SU-DHL-6 (cell line): ENCODE results near the gene TAB2.

Source experiments
- H2AFZ ChIP-seq: fragments of 200-600 bp; sonication (generic); 2 replicates; pipeline ENCODE4 v1.6.1; 2014; ENCODE audit warnings: low read depth, mild to moderate bottlenecking, moderate library complexity, mixed read lengths, antibody characterized with exemption, low read length; ENCODE audit not compliant: severe bottlenecking
- H3F3A ChIP-seq: fragments of 200-600 bp; shearing (Covaris generic); 2 replicates; pipeline ENCODE4 v1.6.0; 2016; ENCODE audit warnings: antibody characterized with exemption, mild to moderate bottlenecking; ENCODE audit not compliant: insufficient read depth
- H3K27ac ChIP-seq: fragments of 200-600 bp; sonication (generic); 2 replicates; pipeline ENCODE4 v1.5.1; 2016; ENCODE audit warnings: low read depth, mild to moderate bottlenecking, low read length, moderate library complexity, mixed read lengths
- H3K27me3 ChIP-seq: fragments of 200-600 bp; sonication (generic), shearing (Covaris generic); 2 replicates; pipeline ENCODE4 v1.6.0; 2014; ENCODE audit warnings: mild to moderate bottlenecking, low read length
- H3K36me3 ChIP-seq: fragments of 200-600 bp; sonication (generic); 2 replicates; pipeline ENCODE4 v1.6.1; 2014; ENCODE audit warnings: mild to moderate bottlenecking, low read length, mixed read lengths
- H3K4me2 ChIP-seq: fragments of 300-600, 200-600 bp; shearing (Covaris generic), sonication (generic); 2 replicates; pipeline ENCODE4 v1.6.0; 2014; ENCODE audit warnings: low read length, low read depth, mild to moderate bottlenecking; ENCODE audit not compliant: poor library complexity, severe bottlenecking
- H3K4me3 ChIP-seq: fragments of 200-600 bp; sonication (generic); 2 replicates; pipeline ENCODE4 v1.5.1; 2014; ENCODE audit warnings: antibody characterized with exemption, low read length, mild to moderate bottlenecking, mixed read lengths; ENCODE audit not compliant: insufficient read depth, poor library complexity, severe bottlenecking
- H3K79me2 ChIP-seq: fragments of 200-600 bp; sonication (generic); 2 replicates; pipeline ENCODE4 v1.6.1; 2014; ENCODE audit warnings: mild to moderate bottlenecking, low read length, moderate library complexity; ENCODE audit not compliant: insufficient read depth
- H3K9ac ChIP-seq: fragments of 200-600 bp; sonication (generic); 2 replicates; pipeline ENCODE4 v1.7.0; 2014; ENCODE audit warnings: mild to moderate bottlenecking, low read length
- H3K9me2 ChIP-seq: fragments of 200-600 bp; sonication (generic); replicated peaks from 2 replicates; pipeline ENCODE4 v1.6.1; 2014; ENCODE audit warnings: low read length; ENCODE audit not compliant: insufficient read depth
- H3K9me3 ChIP-seq: fragments of 200-600 bp; sonication (generic); 2 replicates; pipeline ENCODE4 v1.6.1; 2014; ENCODE audit warnings: low read length, mixed read lengths; ENCODE audit not compliant: insufficient read depth
- H4K20me1 ChIP-seq: fragments of 200-600 bp; sonication (generic); 2 replicates; pipeline ENCODE4 v1.6.1; 2014; ENCODE audit warnings: low read depth, mild to moderate bottlenecking, antibody characterized with exemption, low read length, moderate library complexity, mixed read lengths
- EZH2phosphoT487 ChIP-seq: fragments of 200-600 bp; sonication (generic), shearing (Covaris generic); conservative IDR thresholded peaks from 2 replicates; pipeline ENCODE4 v1.6.1; 2018; ENCODE audit warnings: mild to moderate bottlenecking, antibody characterized with exemption, low read length, moderate library complexity, mixed read lengths
- TF ChIP-seq, protein P1 (sequence below): fragments of 200-600 bp; sonication (generic); IDR thresholded peaks from one replicate; pipeline ENCODE4 v1.5.1; 2017; ENCODE audit warnings: antibody characterized with exemption, mild to moderate bottlenecking, low read length, moderate library complexity; ENCODE audit not compliant: insufficient read depth, poor library complexity, severe bottlenecking

The TAB2 gene

DNA sequence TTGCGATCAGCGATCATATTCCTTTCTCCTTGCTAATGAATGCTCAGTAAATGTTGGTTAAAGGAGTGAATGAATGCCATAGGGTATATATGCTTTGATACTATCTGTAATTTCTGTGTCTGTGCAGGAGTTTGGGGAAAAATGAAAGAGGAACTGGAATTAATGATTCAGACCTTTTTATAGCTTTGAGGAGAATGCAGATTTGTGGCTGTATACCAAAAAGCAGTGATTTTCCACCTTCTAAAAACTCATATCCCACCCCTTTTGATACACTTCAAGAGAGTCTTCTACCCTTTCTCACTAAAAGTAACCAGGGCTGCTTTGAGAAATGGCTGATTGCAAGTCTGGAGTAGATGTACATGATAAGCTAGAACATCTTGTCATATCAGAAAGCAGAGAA, 56.0 kb downstream of the TAB2 start:
- Histone ChIP-seq H3K9me3 (no peaks in the 10 kb centered on the region), H3F3A (peaks cover 5% of the 10 kb centered on the region; the same call in 1 of the 2 replicates), H2AFZ (no peak overlapping the region), H3K79me2 (peaks cover 21% of the 10 kb centered on the region), H3K9ac (no peak overlapping the region), H3K36me3 (peaks cover 21% of the 10 kb centered on the region), H4K20me1 (no peaks in the 10 kb centered on the region; the same call in 1 of the 2 replicates), H3K9me2 (no peaks in the 10 kb centered on the region), H3K27me3 (no peaks in the 10 kb centered on the region), H3K4me3 (no peak overlapping the region), H3K27ac (no peak overlapping the region), H3K4me2 (no peak overlapping the region)
- TF ChIP-seq EZH2phosphoT487 = no peak
- TF ChIP-seq, protein P1, sequence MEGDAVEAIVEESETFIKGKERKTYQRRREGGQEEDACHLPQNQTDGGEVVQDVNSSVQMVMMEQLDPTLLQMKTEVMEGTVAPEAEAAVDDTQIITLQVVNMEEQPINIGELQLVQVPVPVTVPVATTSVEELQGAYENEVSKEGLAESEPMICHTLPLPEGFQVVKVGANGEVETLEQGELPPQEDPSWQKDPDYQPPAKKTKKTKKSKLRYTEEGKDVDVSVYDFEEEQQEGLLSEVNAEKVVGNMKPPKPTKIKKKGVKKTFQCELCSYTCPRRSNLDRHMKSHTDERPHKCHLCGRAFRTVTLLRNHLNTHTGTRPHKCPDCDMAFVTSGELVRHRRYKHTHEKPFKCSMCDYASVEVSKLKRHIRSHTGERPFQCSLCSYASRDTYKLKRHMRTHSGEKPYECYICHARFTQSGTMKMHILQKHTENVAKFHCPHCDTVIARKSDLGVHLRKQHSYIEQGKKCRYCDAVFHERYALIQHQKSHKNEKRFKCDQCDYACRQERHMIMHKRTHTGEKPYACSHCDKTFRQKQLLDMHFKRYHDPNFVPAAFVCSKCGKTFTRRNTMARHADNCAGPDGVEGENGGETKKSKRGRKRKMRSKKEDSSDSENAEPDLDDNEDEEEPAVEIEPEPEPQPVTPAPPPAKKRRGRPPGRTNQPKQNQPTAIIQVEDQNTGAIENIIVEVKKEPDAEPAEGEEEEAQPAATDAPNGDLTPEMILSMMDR = no peak

DNA sequence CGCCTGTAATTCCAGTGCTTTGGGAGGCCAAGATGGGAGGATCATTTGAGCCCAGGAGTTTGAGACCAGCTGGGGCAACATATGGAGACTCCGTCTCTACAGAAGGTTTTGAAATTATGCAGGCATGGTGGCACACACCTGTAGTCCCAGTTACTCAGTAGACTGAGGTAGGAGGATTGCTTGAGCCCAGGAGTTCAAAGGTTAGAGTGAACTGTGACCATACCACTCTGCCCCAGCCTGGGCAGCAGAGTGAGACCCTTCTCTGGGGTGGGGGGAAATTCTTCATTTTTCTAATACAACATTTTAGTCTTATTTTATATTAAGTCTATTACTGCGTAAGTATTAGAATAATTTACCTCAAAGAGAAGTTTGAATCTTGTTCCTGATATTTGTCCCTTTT, 62.5 kb downstream of the TAB2 start:
- no peak for TF ChIP-seq EZH2phosphoT487
- TF ChIP-seq, protein P1 = no peak
- no peak overlapping the region for H3K27ac ChIP-seq
- H3K79me2 ChIP-seq = no peaks in the 10 kb centered on the region
- no peak overlapping the region for H2AFZ ChIP-seq
- H3K9me3 ChIP-seq = no peaks in the 10 kb centered on the region
- H3K4me3 ChIP-seq = no peak overlapping the region
- H3F3A ChIP-seq = peaks cover 5% of the 10 kb centered on the region; the same call in 1 of the 2 replicates
- H3K9me2 ChIP-seq = no peaks in the 10 kb centered on the region
- H3K36me3 ChIP-seq = peaks cover 18% of the 10 kb centered on the region; the same call in 1 of the 2 replicates
- H3K27me3 ChIP-seq = no peaks in the 10 kb centered on the region
- H3K9ac ChIP-seq = no peak overlapping the region
- H3K4me2 ChIP-seq = no peak overlapping the region
- no peaks in the 10 kb centered on the region for H4K20me1 ChIP-seq

DNA sequence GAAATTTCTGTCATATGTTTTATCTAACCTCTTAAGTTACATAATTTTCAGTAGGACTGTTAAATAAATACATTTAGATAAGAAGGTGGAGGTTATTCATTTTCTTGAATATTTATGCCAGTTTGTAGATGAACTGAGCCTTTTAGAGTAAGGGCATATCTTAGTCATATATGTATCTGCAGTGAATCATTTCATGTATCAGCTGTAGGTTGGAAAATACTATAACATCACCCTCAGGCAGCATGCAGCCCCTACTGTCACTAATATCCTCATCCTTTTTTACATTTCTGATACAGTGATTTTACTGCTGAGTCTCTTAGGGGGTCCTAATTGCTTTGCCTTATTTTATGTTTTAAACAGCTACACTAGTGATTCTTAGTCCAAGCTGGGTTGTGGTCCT, 63.0 kb downstream of the TAB2 start:
- H3K27ac ChIP-seq = no peak overlapping the region
- H3K4me3 ChIP-seq = no peak overlapping the region
- no peaks in the 10 kb centered on the region for H3K9me3 ChIP-seq
- H4K20me1 ChIP-seq = no peaks in the 10 kb centered on the region
- no peak overlapping the region for H3K9ac ChIP-seq
- no peaks in the 10 kb centered on the region for H3K9me2 ChIP-seq
- no peak overlapping the region for H3K4me2 ChIP-seq
- no peak for TF ChIP-seq EZH2phosphoT487
- TF ChIP-seq, protein P1 = no peak
- peaks cover 22% of the 10 kb centered on the region; the same call in 1 of the 2 replicates for H3K36me3 ChIP-seq
- H3K27me3 ChIP-seq = no peaks in the 10 kb centered on the region
- 0 out of 2 replicates have a peak, but pooled peaks cover 5% of the 10 kb centered on the region for H3F3A ChIP-seq
- H2AFZ ChIP-seq = no peak overlapping the region
- H3K79me2 ChIP-seq = no peaks in the 10 kb centered on the region
